HepG2 (cell line): ENCODE measurements around the gene COPA. TPM values are rescaled to one million over a fixed set of nuclear protein-coding genes. Genes with fewer than 3 reads are reported as not detected.

Experiments used
- HNF4A ChIP-seq: sonication (generic); formaldehyde crosslinking; IDR thresholded peaks from 2 replicates; pipeline ENCODE4 v1.4.0; 2020; ENCODE audit warnings: missing genetic modification reagents
- NFE2L2 ChIP-seq: fragments of 150-350 bp; IDR thresholded peaks from 2 replicates; pipeline ENCODE4 v1.6.1; 2014; ENCODE audit warnings: low read length
- RFXANK ChIP-seq: IDR thresholded peaks from 2 replicates; pipeline ENCODE4 v1.6.1; 2016
- ZNF296 ChIP-seq: sonication (generic); formaldehyde crosslinking; conservative IDR thresholded peaks from 2 replicates; pipeline ENCODE4 v1.5.0; 2020; ENCODE audit warnings: mild to moderate bottlenecking, missing genetic modification reagents
- ZNF558 ChIP-seq: sonication (generic); formaldehyde crosslinking; IDR thresholded peaks from 2 replicates; pipeline ENCODE4 v1.9.0; 2022; ENCODE audit warnings: mild to moderate bottlenecking, missing genetic modification reagents, borderline replicate concordance
- ZNF737 ChIP-seq: sonication (generic); formaldehyde crosslinking; IDR thresholded peaks from 2 replicates; pipeline ENCODE4 v1.5.0; 2020; ENCODE audit warnings: missing genetic modification reagents, mild to moderate bottlenecking, borderline replicate concordance
- ZNF761 ChIP-seq: sonication (generic); formaldehyde crosslinking; conservative IDR thresholded peaks from 2 replicates; pipeline ENCODE4 v1.4.0; 2020; ENCODE audit warnings: mild to moderate bottlenecking, missing genetic modification reagents
- polyA plus RNA-seq, 8 experiments: library from polyadenylated mRNA; depleted of rRNA in 3 of 8; stranded (reverse) in 7 of 8; unstranded in 1 of 8; fragments of >200 nt; fragmentation: Illumina TruSeq in 4 of 8; extraction: Trizol in 4 of 8; gene quantifications; 2 replicates each; pipeline versions ENCODE4 v1.2.1 to v1.2.3, GENCODE V29; 2011 to 2016; ENCODE audit warnings: low read depth in 4 of 8, missing spikeins in 1 of 8, mixed read lengths in 1 of 8; ENCODE audit not compliant: insufficient read depth in 1 of 8
- total RNA-seq, 5 experiments: library from RNA; depleted of rRNA; stranded (reverse); fragments of >200 nt; fragmentation: Illumina TruSeq; extraction: Trizol; gene quantifications; 2 replicates each; pipeline ENCODE4 v1.2.3, GENCODE V29; 2016; ENCODE audit warnings: low read depth in 1 of 5
- TF ChIP-seq, protein P1 (sequence below): sonication (generic); formaldehyde crosslinking; IDR thresholded peaks from 2 replicates; pipeline ENCODE4 v1.5.0; 2020; ENCODE audit warnings: mild to moderate bottlenecking, missing genetic modification reagents, borderline replicate concordance
- TF ChIP-seq, protein P2 (sequence below): sonication (generic); formaldehyde crosslinking; conservative IDR thresholded peaks from 2 replicates; pipeline ENCODE4 v1.4.0; 2020; ENCODE audit warnings: mild to moderate bottlenecking, missing genetic modification reagents, moderate library complexity
- TF ChIP-seq, protein P3 (sequence below): sonication (generic); IDR thresholded peaks from 2 replicates; pipeline ENCODE4 v1.6.1; 2016; ENCODE audit warnings: low read depth, borderline replicate concordance
- TF ChIP-seq, protein P4 (sequence below): sonication (generic); formaldehyde crosslinking; IDR thresholded peaks from 2 replicates; pipeline ENCODE4 v1.4.0; 2020; ENCODE audit warnings: mild to moderate bottlenecking, missing genetic modification reagents

COPA gene
- total and polyA plus RNA-seq, 2 of the 13 experiments (the other 11 are each of a cell fraction or from before 2014, with no cell fraction given) = 160 to 197 TPM

DNA sequence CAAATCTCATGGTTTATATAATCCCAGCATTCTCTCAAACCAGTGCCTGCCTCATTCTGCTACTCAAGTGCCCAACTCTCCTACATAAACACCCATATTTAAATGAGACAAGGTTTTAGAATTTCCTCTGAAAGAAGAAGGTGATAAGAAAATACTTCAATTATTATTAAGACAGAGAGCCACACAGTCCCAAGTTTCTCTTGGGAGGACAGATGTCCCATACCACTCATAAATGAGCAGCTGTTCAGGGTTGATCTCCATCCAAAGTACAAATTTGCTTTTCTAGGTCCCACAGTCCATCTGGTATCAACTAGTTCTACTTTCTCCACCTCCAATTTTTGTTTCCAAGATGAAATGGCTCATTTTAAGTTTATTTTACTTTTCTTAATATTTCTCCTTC is 92.0 kb downstream of the COPA start (continued):
- TF ChIP-seq, protein P1, sequence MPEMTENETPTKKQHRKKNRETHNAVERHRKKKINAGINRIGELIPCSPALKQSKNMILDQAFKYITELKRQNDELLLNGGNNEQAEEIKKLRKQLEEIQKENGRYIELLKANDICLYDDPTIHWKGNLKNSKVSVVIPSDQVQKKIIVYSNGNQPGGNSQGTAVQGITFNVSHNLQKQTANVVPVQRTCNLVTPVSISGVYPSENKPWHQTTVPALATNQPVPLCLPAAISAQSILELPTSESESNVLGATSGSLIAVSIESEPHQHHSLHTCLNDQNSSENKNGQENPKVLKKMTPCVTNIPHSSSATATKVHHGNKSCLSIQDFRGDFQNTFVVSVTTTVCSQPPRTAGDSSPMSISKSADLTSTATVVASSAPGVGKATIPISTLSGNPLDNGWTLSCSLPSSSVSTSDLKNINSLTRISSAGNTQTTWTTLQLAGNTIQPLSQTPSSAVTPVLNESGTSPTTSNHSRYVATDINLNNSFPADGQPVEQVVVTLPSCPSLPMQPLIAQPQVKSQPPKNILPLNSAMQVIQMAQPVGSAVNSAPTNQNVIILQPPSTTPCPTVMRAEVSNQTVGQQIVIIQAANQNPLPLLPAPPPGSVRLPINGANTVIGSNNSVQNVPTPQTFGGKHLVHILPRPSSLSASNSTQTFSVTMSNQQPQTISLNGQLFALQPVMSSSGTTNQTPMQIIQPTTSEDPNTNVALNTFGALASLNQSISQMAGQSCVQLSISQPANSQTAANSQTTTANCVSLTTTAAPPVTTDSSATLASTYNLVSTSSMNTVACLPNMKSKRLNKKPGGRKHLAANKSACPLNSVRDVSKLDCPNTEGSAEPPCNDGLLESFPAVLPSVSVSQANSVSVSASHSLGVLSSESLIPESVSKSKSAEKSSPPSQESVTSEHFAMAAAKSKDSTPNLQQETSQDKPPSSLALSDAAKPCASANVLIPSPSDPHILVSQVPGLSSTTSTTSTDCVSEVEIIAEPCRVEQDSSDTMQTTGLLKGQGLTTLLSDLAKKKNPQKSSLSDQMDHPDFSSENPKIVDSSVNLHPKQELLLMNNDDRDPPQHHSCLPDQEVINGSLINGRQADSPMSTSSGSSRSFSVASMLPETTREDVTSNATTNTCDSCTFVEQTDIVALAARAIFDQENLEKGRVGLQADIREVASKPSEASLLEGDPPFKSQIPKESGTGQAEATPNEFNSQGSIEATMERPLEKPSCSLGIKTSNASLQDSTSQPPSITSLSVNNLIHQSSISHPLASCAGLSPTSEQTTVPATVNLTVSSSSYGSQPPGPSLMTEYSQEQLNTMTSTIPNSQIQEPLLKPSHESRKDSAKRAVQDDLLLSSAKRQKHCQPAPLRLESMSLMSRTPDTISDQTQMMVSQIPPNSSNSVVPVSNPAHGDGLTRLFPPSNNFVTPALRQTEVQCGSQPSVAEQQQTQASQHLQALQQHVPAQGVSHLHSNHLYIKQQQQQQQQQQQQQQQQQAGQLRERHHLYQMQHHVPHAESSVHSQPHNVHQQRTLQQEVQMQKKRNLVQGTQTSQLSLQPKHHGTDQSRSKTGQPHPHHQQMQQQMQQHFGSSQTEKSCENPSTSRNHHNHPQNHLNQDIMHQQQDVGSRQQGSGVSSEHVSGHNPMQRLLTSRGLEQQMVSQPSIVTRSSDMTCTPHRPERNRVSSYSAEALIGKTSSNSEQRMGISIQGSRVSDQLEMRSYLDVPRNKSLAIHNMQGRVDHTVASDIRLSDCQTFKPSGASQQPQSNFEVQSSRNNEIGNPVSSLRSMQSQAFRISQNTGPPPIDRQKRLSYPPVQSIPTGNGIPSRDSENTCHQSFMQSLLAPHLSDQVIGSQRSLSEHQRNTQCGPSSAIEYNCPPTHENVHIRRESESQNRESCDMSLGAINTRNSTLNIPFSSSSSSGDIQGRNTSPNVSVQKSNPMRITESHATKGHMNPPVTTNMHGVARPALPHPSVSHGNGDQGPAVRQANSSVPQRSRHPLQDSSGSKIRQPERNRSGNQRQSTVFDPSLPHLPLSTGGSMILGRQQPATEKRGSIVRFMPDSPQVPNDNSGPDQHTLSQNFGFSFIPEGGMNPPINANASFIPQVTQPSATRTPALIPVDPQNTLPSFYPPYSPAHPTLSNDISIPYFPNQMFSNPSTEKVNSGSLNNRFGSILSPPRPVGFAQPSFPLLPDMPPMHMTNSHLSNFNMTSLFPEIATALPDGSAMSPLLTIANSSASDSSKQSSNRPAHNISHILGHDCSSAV (CRISPR knock-in tag) = no peak
- TF ChIP-seq RFXANK (CRISPR knock-in tag) = no peak
- TF ChIP-seq, protein P2, sequence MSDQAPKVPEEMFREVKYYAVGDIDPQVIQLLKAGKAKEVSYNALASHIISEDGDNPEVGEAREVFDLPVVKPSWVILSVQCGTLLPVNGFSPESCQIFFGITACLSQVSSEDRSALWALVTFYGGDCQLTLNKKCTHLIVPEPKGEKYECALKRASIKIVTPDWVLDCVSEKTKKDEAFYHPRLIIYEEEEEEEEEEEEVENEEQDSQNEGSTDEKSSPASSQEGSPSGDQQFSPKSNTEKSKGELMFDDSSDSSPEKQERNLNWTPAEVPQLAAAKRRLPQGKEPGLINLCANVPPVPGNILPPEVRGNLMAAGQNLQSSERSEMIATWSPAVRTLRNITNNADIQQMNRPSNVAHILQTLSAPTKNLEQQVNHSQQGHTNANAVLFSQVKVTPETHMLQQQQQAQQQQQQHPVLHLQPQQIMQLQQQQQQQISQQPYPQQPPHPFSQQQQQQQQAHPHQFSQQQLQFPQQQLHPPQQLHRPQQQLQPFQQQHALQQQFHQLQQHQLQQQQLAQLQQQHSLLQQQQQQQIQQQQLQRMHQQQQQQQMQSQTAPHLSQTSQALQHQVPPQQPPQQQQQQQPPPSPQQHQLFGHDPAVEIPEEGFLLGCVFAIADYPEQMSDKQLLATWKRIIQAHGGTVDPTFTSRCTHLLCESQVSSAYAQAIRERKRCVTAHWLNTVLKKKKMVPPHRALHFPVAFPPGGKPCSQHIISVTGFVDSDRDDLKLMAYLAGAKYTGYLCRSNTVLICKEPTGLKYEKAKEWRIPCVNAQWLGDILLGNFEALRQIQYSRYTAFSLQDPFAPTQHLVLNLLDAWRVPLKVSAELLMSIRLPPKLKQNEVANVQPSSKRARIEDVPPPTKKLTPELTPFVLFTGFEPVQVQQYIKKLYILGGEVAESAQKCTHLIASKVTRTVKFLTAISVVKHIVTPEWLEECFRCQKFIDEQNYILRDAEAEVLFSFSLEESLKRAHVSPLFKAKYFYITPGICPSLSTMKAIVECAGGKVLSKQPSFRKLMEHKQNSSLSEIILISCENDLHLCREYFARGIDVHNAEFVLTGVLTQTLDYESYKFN (CRISPR knock-in tag) = peak; percentile 34
- no peak for TF ChIP-seq ZNF737
- TF ChIP-seq ZNF558 (CRISPR knock-in tag) = no peak
- TF ChIP-seq HNF4A (CRISPR knock-in tag) = peak; percentile 69; the same call in 1 of the 2 replicates
- TF ChIP-seq ZNF296 (CRISPR knock-in tag) = no peak
- TF ChIP-seq, protein P3, sequence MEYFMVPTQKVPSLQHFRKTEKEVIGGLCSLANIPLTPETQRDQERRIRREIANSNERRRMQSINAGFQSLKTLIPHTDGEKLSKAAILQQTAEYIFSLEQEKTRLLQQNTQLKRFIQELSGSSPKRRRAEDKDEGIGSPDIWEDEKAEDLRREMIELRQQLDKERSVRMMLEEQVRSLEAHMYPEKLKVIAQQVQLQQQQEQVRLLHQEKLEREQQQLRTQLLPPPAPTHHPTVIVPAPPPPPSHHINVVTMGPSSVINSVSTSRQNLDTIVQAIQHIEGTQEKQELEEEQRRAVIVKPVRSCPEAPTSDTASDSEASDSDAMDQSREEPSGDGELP = 0 out of 2 replicates have a peak, but pooled peaks have one; percentile 9
- TF ChIP-seq NFE2L2 = no peak
- TF ChIP-seq, protein P4, sequence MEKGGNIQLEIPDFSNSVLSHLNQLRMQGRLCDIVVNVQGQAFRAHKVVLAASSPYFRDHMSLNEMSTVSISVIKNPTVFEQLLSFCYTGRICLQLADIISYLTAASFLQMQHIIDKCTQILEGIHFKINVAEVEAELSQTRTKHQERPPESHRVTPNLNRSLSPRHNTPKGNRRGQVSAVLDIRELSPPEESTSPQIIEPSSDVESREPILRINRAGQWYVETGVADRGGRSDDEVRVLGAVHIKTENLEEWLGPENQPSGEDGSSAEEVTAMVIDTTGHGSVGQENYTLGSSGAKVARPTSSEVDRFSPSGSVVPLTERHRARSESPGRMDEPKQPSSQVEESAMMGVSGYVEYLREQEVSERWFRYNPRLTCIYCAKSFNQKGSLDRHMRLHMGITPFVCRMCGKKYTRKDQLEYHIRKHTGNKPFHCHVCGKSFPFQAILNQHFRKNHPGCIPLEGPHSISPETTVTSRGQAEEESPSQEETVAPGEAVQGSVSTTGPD = no peak
- no peak for TF ChIP-seq ZNF761 (CRISPR knock-in tag)
